H1 (cell line): ENCODE results near the gene ZNF200. TPM values are rescaled to one million over a fixed set of nuclear protein-coding genes. Genes with fewer than 3 reads are reported as not detected.
A peak's percentile ranks its signal among the peaks of the same experiment; 100 is the strongest.

Source experiments
- BRCA1 ChIP-seq: IDR thresholded peaks from 2 replicates; pipeline ENCODE4 v1.6.1; 2012; ENCODE audit warnings: low read depth, low read length, improper control_type of control experiment
- EGR1 ChIP-seq: IDR thresholded peaks from 2 replicates; pipeline ENCODE4 v1.6.1; 2011; ENCODE audit warnings: low read depth, low read length, borderline replicate concordance
- GABPA ChIP-seq: IDR thresholded peaks from 2 replicates; pipeline ENCODE4 v1.6.1; 2011; ENCODE audit warnings: mild to moderate bottlenecking, low read length, moderate library complexity, borderline replicate concordance; ENCODE audit not compliant: insufficient read depth
- HDAC2 ChIP-seq, 2 experiments: fragments of 300-600 bp in 1 of 2; sonication (generic) in 1 of 2; IDR thresholded peaks; 2 replicates each; pipeline ENCODE4 v1.6.1; 2011 to 2012; ENCODE audit warnings: low read depth in 2 of 2, low read length in 2 of 2, mild to moderate bottlenecking in 2 of 2, moderate library complexity in 2 of 2, borderline replicate concordance in 1 of 2, inconsistent platforms in 1 of 2
- POLR2A ChIP-seq, 2 experiments: IDR thresholded peaks; 1 replicate in 1 of 2; 2 replicates in 1 of 2; pipeline ENCODE4 v1.6.1; 2011; ENCODE audit warnings: low read depth in 2 of 2, low read length in 2 of 2, mild to moderate bottlenecking in 2 of 2; ENCODE audit errors: control extremely low read depth in 1 of 2
- RAD21 ChIP-seq, 2 experiments: IDR thresholded peaks in 1 of 2; conservative IDR thresholded peaks in 1 of 2; 2 replicates each; pipeline ENCODE4 v1.6.1; 2011; ENCODE audit warnings: low read depth in 2 of 2, low read length in 2 of 2, improper control_type of control experiment in 1 of 2, inconsistent platforms in 1 of 2, mild to moderate bottlenecking in 1 of 2, moderate library complexity in 1 of 2
- SIX5 ChIP-seq: IDR thresholded peaks from 2 replicates; pipeline ENCODE4 v1.6.1; 2011; ENCODE audit warnings: mild to moderate bottlenecking, low read depth, low read length
- SP2 ChIP-seq: IDR thresholded peaks from 2 replicates; pipeline ENCODE4 v1.6.1; 2012; ENCODE audit warnings: mild to moderate bottlenecking, low read length, inconsistent platforms
- TBP ChIP-seq: IDR thresholded peaks from 2 replicates; pipeline ENCODE4 v1.6.1; 2011; ENCODE audit warnings: low read depth, low read length, improper control_type of control experiment
- polyA plus RNA-seq, 7 experiments: library from polyadenylated mRNA; depleted of rRNA in 3 of 7; stranded (reverse) in 5 of 7; unstranded in 2 of 7; fragments of >200 nt in 5 of 7; fragments of 200-250 nt in 2 of 7; gene quantifications; 1 replicate in 5 of 7; 2 replicates in 1 of 7; 4 replicates in 1 of 7; pipeline versions ENCODE4 v1.2.1 to v1.2.3, GENCODE V29; 2011 to 2013; ENCODE audit warnings: missing spikeins in 2 of 7, mixed read lengths in 2 of 7
- total RNA-seq: library from RNA; stranded (reverse); fragmentation: NEBNext Ultra II Directional; extraction: Animal tissue kit (Norgen Biotek cat#: 25700); gene quantifications from 2 replicates; pipeline ENCODE4 v1.2.1, GENCODE V29; 2021
- TF ChIP-seq, protein P1 (sequence below): fragments of 300-600 bp; sonication (generic); IDR thresholded peaks from 2 replicates; pipeline ENCODE4 v1.7.1; 2012; ENCODE audit warnings: low read length, moderate library complexity, mild to moderate bottlenecking, inconsistent platforms; ENCODE audit not compliant: insufficient replicate concordance

ZNF200 gene
- total and polyA plus RNA-seq, 2 of the 8 experiments (the other 6 are each of a cell fraction or from before 2014, with no cell fraction given): 2.7 to 9.9 TPM

DNA sequence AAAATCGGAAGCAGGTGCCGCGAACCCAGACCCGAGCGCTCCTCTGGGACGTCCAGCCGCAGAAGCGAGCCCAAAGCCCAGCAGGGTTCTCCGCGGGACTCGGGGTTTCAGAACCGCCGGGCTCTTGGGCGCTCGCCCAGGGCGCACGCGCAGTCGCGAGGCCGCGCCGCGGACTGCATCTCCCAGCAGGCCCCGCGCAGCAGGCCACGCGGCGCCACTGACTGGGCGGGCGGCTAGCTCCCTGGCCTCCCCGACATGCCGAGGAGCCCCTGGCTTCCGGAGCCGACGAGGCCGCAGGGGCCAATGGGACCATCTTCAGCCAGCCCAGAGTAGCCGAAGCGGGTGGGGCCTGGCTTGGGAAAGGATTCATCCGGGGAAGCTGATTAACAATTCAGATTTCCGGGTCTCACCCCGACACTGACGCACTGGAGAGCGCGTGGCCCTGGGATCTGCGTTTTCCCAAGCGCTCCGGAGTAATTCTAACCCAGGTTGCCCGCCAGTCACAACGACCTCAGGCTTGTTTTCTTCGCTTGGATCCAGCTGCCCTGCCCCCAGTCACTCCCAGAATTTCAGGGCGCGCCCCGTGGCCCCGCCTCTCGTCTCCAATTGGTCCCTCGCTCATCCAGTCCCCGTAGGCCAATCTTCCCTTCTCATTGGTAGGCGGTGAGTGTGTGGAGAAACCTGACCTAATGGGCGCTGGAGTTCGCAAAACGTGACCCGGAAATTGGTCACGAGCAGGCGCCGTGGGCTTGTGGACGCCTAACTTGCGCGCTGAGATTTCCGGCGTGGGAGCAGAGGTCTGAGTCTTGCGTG is 48.0 kb upstream of the ZNF200 start, which contains the start of gene ZNF263 (continued):
- TF ChIP-seq, protein P1, sequence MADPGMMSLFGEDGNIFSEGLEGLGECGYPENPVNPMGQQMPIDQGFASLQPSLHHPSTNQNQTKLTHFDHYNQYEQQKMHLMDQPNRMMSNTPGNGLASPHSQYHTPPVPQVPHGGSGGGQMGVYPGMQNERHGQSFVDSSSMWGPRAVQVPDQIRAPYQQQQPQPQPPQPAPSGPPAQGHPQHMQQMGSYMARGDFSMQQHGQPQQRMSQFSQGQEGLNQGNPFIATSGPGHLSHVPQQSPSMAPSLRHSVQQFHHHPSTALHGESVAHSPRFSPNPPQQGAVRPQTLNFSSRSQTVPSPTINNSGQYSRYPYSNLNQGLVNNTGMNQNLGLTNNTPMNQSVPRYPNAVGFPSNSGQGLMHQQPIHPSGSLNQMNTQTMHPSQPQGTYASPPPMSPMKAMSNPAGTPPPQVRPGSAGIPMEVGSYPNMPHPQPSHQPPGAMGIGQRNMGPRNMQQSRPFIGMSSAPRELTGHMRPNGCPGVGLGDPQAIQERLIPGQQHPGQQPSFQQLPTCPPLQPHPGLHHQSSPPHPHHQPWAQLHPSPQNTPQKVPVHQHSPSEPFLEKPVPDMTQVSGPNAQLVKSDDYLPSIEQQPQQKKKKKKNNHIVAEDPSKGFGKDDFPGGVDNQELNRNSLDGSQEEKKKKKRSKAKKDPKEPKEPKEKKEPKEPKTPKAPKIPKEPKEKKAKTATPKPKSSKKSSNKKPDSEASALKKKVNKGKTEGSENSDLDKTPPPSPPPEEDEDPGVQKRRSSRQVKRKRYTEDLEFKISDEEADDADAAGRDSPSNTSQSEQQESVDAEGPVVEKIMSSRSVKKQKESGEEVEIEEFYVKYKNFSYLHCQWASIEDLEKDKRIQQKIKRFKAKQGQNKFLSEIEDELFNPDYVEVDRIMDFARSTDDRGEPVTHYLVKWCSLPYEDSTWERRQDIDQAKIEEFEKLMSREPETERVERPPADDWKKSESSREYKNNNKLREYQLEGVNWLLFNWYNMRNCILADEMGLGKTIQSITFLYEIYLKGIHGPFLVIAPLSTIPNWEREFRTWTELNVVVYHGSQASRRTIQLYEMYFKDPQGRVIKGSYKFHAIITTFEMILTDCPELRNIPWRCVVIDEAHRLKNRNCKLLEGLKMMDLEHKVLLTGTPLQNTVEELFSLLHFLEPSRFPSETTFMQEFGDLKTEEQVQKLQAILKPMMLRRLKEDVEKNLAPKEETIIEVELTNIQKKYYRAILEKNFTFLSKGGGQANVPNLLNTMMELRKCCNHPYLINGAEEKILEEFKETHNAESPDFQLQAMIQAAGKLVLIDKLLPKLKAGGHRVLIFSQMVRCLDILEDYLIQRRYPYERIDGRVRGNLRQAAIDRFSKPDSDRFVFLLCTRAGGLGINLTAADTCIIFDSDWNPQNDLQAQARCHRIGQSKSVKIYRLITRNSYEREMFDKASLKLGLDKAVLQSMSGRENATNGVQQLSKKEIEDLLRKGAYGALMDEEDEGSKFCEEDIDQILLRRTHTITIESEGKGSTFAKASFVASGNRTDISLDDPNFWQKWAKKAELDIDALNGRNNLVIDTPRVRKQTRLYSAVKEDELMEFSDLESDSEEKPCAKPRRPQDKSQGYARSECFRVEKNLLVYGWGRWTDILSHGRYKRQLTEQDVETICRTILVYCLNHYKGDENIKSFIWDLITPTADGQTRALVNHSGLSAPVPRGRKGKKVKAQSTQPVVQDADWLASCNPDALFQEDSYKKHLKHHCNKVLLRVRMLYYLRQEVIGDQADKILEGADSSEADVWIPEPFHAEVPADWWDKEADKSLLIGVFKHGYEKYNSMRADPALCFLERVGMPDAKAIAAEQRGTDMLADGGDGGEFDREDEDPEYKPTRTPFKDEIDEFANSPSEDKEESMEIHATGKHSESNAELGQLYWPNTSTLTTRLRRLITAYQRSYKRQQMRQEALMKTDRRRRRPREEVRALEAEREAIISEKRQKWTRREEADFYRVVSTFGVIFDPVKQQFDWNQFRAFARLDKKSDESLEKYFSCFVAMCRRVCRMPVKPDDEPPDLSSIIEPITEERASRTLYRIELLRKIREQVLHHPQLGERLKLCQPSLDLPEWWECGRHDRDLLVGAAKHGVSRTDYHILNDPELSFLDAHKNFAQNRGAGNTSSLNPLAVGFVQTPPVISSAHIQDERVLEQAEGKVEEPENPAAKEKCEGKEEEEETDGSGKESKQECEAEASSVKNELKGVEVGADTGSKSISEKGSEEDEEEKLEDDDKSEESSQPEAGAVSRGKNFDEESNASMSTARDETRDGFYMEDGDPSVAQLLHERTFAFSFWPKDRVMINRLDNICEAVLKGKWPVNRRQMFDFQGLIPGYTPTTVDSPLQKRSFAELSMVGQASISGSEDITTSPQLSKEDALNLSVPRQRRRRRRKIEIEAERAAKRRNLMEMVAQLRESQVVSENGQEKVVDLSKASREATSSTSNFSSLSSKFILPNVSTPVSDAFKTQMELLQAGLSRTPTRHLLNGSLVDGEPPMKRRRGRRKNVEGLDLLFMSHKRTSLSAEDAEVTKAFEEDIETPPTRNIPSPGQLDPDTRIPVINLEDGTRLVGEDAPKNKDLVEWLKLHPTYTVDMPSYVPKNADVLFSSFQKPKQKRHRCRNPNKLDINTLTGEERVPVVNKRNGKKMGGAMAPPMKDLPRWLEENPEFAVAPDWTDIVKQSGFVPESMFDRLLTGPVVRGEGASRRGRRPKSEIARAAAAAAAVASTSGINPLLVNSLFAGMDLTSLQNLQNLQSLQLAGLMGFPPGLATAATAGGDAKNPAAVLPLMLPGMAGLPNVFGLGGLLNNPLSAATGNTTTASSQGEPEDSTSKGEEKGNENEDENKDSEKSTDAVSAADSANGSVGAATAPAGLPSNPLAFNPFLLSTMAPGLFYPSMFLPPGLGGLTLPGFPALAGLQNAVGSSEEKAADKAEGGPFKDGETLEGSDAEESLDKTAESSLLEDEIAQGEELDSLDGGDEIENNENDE: no peak
- TF ChIP-seq SIX5 (no peak; the same call in 1 of the 2 replicates), HDAC2 (IDR thresholded peaks at IDR 0.05; ENCODE audit: borderline replicate concordance in 1 of 2, low read depth in 2 of 2, low read length in 2 of 2) (no peak), POLR2A (IDR thresholded peaks at IDR 0.05; ENCODE audit: control extremely low read depth in 1 of 2, low read depth in 2 of 2, low read length in 2 of 2) (peak; percentile 26 to 97), TBP (peak; percentile 86; the same call in 1 of the 2 replicates), BRCA1 (no peak), GABPA (no peak; the same call in 1 of the 2 replicates), SP2 (no peak), EGR1 (no peak), RAD21 (IDR thresholded peaks at IDR 0.05 in 1 of 2, conservative IDR thresholded peaks at IDR 0.05 in 1 of 2; ENCODE audit: low read depth in 2 of 2, low read length in 2 of 2) (no peak)
